Hematopoietic multipotent progenitor cell treated with erythropoietin and hydrocortisone succinate and interleukin-3 and kit ligand, for 4 days (in vitro differentiated cells): ENCODE results near the gene RCE1.
A peak's percentile ranks its signal among the peaks of the same experiment; 100 is the strongest.
"Not testable (repeated sequence)": the region's sequence is repeated elsewhere in the genome, so short reads cannot be mapped to it uniquely, and the experiment has no call there.

ENCODE experiments used
- DNase-seq: peaks from one replicate; pipeline ENCODE4 v3.0.0-alpha.2; 2015

RCE1 gene, protein sequence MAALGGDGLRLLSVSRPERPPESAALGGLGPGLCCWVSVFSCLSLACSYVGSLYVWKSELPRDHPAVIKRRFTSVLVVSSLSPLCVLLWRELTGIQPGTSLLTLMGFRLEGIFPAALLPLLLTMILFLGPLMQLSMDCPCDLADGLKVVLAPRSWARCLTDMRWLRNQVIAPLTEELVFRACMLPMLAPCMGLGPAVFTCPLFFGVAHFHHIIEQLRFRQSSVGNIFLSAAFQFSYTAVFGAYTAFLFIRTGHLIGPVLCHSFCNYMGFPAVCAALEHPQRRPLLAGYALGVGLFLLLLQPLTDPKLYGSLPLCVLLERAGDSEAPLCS

DNA sequence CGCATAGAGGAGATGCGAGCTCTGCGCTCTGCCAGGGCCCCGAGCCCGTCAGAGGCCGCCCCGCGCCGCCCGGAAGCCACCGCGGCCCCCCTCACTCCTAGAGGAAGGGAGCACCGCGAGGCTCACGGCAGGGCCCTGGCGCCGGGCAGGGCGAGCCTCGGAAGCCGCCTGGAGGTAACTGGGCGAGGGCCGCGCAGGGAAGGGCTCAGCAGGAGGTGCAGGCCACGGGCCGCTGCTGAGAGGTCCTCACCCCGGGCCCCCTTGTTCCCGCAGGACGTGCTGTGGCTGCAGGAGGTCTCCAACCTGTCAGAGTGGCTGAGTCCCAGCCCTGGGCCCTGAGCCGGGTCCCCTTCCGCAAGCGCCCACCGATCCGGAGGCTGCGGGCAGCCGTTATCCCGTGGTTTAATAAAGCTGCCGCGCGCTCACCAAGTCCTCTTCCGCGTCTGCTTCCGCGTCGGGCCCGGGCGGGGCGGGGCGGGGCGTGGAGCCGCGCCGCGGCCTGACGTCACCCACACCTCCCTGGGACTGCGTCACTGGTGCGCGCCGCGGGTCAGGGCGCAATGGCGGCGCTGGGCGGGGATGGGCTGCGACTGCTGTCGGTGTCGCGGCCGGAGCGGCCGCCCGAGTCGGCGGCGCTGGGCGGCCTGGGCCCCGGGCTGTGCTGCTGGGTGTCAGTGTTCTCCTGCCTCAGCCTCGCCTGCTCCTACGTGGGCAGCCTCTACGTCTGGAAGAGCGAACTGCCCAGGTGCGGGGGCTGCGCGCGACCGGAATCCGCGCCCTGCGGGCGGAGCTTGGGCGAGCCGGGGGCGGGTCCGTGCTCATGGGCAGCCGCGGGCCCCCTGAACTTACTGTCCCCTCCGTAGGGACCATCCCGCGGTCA, at the start of gene RCE1:
Gene RCE1, plus strand, starts transcription at position 546 of the 880 bp plus-strand sequence. Its CDS starts 15 bp downstream, at position 561.
- DNase-seq: peak; percentile 95

DNA sequence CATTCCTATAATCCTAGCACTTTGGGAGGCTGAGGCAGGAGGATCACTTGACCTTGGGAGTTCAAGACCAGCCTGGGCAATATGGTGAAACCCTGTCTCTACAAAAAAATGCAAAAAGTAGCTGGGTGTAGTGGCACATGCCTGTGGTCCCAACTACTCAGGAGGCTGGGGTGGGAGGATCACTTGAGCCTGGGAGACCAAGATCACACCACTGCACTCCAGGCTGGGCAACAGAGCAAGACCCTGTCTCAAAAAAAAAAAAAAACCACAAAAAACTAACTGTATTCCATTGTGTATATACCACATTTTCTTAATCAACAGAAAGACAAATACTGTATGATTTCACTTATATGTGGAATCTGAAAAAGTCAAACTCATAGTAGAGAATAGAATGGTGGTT, 43.4 kb upstream of the RCE1 start:
- DNase-seq: not testable (repeated sequence)

DNA sequence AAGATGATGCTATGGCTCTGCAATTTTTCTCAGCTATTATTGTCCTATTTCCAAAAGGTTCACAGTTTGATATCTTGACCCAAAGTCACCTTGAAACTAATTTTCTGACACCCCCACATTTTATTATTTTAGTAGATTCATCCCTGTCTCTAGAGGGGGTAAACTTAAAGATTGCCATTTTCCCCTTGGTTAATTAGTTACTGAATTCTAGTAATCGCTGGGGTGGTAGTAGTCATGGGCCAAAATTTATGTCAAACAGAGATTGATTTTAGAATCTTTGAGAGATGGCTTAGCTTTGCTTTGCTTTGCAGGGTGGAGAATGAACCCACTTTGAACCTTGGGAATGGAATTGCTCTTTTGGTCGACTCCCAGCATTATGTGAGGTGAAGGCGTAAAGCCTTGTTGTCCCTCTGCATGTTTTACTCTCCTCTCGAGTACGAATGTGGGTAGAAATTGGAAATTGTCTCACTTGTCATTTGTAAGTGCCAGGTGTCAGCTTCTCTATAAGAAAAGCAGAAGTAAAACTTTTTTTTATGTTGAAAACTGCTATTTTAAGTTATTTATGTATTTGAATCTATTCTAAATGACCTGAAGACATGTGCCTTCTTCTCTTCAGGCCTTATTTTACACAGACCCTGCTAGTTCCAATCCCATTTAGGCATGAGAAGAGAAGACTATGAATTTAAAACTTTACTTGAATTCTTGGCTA, 42.4 kb upstream of the RCE1 start:
- peak; percentile 6 for DNase-seq

DNA sequence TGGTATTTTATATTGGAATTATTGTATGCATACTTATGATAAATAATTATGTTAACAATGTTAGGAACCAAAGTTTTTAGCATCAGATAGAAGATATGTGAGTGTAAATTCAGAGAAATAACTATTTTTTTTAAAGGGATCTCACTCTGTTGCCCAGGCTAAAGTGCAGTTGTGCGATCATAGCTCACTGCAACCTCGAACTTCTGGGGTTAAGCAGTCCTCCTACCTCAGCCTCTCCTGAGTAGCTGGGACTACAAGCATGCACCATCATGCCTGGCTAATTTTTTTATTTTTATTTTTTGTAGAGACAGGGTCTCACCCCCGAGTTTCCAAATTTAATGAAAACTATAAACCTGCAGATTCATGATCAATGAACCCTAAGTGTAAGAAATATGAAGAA, 33.6 kb upstream of the RCE1 start:
- no peak for DNase-seq

DNA sequence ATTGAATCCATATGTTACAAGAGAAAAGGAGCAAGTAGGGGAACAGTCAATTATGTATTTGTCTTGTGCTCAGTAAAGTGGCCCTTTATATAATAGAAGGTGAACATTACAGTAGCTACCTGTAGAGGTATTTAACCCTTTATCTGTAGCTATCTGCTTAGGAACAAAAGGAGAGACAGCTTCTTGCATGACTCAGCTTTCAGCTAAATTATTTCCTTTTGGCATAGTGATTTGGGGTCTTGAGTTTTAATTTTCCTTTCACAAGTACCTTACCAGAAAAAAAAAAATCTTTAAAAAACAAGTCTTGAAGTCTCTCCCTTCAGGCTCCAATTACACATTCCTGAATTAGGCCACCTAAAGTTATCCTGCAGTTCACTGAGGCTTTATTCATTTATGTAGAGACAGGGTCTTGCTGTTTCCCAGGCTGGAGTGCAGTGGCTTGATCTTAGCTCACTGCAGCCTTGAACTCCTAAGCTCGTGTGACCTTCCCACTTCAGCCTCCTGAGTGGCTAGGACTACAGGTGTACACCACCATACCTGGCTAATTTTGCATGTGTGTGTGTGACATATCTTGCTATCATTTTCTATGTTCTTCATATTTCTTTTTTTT, 32.6 kb upstream of the RCE1 start:
- DNase-seq: no peak

DNA sequence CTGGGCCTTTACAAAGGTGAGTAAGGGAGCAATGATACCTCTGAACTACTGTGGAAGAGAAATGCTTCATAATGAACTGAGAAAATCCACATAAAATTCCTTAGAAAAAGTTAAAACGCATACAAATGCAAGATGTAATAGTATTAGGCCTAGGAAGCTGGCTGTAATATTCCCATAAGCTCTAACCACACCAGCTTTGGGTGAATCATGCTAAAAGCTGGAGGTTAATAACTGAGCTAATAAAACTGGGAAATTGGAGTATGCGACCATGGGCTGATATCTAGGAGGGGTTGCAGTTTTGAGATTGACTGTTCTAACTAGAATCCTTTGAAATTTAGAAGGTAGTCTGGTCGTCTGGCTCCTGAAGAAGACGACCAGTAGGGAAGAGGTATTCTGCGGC, 28.6 kb upstream of the RCE1 start:
- DNase-seq: no peak

DNA sequence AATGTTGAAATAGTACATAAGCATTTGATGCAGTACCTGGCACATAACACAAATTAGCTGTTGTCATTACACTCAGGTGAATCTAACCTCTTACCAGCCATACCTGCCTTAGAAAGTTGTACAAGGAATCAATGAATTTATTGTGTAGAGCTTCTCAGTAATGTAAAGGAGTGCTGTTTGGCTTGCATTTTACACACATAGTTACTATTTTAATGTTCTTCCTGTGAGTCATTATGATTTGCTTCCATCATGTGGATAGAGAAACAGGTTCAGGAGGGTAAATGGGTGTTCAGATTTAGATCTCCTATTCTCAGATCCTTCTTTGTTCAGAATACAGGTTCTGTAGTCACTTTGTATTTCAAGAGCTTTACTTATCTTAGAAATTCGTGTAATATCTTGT, 27.6 kb upstream of the RCE1 start:
- DNase-seq: no peak

DNA sequence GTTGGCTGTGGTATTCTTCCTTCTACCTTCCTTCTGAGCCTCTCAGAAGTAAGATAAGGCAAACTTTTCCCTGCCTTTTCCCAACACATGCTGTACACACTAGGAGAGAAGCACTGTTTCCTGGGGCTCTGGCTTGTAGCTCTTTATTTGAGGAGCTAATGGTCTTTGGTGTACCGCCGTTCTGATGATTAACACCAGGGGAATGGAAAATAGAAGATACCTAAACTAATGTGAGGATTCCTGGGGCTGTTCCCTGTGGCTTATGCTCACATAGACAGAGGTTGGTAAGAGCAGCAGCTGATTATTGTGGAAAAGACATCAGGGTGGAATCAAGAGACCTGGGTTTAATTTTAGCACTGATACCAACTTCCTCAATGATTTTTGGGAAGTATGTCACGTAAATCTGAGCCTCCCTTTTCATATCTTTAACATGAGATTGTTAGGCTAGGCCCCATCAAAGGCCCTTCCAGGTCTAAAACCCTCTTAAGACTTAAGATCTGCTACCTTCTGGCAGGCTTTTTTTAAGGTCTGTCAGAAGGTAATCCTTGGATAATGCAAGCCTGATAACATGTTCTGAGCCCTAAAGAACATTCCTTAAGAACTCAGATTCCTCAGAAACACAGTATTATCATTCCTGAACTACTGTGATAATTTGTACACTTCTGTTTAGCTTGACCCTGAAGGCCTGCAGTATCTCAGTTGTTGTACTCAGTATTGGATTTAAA, 24.8 kb upstream of the RCE1 start:
- no peak for DNase-seq

DNA sequence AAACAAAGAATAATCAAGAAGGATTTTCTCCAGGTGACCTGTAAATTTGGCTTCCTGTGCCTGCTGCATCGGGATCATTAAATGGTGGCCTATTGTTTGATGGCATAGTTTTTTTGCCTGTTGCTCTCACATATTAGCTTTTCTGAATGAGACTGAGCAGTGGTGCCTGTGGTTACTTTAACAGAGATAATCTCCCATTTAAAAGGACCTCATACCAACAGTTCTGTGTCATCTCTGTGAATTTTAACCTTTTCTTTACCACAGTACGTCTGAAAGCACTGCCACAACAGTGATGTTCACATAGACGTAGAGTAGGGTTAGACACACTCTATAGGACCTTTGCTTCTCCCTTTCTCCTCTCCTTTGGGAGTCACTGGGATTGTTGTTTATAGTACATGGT, 22.9 kb upstream of the RCE1 start:
- DNase-seq: no peak

DNA sequence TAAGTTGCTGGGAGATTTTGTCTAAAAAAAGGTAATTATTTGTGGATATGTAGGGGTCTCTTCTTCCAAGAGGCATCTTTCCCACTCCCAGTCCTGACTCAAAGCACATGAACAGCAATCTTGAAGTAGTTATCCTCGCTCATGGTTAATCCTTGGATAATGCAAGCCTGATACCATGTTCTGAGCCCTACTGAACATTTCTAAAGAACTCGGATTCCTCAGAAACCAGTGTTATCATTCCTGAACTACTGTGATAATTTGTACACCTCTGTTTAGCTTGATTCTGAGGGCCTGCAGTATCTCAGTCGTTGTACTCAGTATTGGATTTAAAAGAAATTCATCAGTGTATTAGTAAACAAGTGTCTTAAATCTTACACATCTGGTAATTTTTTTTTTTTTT, 22.3 kb upstream of the RCE1 start:
- no peak for DNase-seq

DNA sequence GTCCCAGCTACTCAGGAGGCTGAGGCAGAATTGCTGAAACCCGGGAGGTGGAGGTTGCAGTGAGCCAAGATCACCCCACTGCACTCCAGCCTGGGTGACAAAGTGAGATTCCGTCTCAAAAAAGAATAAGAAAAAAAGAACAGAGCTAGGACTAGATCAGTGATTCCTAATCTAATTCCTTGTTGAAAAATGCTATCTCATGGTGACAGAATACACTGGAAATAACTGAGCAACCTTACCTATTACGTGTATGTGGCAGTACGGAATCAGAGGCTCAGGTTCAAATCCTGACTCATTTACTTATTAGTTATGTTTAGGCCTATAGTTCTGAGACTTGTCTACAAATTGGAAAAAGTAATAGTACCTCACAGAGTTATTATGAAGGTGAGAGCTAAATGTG, 19.5 kb upstream of the RCE1 start:
- no peak for DNase-seq

DNA sequence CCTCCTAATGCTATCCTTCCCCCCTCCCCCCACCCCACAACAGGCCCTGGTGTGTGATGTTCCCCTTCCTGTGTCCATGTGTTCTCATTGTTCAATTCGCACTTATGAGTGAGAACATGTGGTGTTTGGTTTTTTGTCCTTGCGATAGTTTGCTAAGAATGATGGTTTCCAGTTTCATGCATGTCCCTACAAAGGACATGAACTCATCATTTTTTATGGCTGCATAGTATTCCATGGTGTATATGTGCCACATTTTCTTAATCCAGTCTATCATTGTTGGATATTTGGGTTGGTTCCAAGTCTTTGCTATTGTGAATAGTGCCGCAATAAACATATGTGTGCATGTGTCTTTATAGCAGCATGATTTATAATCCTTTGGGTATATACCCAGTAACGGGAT, 18.7 kb upstream of the RCE1 start:
- not testable (repeated sequence) for DNase-seq

DNA sequence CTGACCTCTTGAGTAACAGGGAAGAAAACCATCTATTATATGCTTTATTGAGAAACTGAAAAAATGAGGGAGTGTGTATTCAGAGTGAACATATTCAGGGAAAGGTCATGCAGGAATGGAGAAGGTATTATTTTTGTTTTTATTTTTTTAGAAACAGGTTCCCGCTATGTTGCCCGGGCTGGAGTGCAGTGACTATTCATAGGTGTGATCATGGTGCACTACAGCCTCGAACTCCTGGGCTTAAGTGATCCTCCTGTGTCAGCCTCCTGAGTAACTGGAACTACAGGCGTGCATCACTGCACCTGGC, 8.7 kb upstream of the RCE1 start:
- no peak for DNase-seq

DNA sequence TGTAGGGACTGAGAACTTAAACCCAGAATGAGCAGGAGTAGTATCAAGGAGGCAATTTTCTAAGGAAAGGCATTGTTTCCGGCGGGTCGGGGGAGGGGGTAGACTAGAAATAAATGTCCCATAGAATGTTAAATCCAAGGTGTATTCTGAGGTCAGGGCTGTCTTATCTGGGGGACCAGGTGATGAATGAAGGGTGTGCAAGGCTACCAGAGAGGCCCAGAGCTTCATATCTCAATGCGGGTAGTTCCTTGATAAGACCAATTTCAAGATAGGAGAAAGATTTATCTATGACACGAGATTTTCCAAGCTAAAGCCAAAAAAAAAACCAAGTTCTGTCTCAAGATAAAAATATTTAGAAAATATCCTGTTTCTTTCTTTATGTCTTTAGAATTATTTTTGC, 8.3 kb upstream of the RCE1 start:
- peak; percentile 23 for DNase-seq

DNA sequence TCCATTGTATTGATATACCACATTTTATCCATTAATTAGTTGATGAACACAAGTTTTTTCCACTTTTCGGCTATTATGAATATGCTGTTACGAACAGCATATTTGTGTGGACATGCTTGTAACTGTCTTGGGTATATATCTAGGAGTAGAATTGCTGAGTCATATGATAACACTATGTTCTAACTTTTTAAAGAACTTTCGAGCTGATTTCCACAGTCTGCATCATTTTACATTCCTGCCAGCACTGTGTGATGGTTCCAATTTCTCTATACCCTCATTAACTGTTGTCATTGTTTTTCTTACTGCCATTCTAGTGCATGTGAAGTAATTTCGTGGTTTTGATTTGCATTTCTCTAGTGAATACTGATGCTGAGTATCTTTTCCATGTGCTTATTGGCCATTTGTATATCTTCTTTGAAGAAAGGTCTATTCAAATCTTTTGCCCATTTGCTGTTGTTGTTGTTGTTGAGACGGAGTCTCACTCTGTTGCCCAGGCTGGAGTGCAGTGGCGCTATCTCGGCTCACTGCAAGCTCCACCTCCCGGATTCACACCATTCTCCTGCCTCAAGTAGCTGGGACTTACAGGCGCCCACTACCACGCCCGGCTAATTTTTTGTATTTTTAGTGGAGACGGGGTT, 7.4 kb upstream of the RCE1 start:
- DNase-seq: peak; percentile 58

DNA sequence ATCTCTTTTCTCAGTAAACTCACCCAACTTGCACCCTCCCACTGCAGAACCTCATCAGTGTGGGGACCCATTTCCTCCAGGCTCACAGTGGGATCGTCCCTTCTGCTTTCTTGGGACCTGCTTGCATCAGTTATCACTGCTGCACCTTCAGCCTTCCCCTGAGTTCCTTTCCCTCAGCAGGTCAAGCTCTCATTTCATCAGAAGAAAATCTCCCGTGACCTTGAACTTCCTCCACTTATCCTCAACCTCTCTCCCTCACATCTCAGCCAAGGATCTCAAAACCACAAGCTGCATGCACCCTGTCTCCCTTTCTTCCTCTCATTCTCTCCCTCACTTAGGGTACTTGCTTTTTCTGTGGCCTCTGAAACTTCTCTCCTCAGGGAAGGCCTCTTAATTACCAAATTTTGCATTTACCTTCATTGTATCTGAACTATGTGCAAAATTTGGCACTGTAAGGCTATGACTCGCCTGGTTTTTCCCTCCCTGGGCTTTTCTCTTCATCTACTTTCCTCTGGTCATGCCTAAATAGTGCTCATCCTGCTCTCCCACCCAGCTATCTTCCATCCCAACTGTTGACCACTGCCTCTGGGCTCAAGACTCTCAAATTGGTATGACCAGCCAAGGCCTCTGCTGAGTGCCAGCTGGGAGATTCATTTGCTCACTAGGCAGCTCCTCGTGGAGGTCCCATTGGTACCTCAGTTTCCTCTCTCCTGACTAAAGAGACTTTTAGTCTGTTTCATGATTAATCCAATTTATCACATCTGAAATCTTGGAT, 2.7 kb upstream of the RCE1 start:
- no peak for DNase-seq

DNA sequence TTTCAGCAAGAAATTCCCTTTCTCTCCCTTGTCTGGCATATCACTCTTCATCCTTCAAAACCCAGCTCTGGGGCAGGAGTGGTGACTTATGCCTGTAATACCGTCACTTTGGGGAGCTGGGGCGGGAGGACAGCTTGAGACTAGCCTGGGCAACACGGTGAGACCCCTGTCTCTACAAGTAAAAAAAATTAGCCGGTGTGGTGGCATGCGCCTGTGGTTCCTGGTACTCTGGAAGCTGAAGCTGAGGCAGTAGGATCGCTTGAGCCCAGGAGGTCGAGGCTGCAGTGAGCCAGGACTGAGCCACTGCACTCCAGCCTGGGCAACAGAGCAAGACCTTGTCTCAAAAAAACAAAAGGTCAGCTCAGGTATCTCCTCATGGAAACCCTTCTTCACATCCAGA, 1.4 kb upstream of the RCE1 start:
- no peak for DNase-seq

DNA sequence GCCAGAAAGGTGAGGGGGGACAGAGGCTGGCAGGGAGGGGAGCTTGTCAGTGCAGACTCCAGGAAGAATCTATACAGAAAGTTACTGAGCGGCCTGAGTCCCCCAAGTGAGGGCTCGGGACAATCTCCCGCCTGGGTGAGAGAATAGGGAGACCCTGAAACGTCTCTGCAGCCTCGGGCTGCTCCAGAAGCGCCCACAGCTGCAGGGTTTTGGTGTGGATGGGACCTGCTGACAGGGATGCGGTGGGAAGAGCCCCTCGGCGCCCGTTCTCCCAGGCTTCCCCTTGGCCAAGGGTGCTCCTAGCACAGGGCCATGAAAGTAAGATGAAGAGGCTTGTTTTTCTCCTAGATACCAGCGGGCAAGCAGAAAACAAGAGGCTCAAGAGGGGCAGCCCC, 743 bp upstream of the RCE1 start:
- DNase-seq: no peak

DNA sequence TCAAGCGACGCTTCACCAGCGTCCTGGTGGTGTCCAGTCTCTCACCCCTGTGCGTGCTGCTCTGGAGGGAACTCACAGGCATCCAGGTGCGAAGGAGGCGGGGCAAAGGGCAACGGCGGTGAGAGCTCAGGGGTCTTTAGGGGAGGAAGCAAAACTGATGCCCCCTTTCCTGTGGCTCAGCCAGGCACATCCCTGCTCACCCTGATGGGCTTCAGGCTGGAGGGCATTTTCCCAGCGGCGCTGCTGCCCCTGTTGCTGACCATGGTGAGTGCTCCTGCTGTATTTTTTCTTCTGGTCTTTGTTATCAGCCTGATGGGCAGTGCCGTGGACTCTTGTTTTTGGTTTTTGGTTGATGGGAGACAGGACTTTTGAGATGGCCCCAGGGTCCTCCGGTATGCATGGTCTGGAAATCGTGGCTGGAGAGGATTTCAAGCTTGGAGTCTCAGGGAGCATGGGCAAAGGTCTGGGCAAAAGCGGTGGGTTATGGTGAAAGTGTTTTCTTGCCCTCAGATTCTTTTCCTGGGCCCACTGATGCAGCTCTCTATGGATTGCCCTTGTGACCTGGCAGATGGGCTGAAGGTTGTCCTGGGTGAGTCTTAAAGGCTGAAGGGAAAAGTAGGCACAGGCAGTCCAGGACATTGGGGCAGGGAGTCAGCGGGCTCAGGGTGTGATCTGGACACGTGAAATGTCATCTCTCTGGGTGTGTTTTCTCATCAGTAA, 695 bp downstream of the RCE1 start:
- no peak for DNase-seq

DNA sequence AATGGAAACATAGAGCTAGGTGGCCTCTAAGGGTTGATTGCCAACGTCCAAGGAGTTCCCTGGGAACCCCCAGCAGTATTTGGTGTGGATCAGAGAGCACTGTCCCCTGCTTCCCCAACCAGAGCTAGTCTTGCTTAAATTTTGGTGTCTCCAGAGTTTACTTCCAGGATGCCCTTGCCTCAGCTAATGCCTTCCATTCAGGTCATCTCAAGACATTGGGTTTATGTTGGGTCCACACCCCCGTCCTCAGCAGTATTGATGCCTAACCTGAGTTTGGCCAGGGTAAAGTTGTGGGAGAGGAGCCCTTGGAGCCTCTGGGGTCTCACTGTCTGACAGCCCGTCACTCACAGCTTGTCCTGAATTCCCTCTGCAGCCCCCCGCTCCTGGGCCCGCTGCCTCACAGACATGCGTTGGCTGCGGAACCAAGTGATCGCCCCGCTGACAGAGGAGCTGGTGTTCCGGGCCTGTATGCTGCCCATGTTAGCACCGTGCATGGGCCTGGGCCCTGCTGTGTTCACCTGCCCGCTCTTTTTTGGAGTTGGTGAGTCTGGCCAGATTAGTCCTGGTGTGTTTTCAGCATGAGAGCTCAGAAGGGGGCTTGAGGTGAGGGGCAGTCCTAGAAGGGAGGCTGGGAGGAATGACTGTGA, 1.4 kb downstream of the RCE1 start:
- no peak for DNase-seq
